K562 (cell line): ENCODE data around the gene ZSCAN22. TPM values are rescaled to one million over a fixed set of nuclear protein-coding genes. Genes with fewer than 3 reads are reported as not detected.
A peak's percentile ranks its signal among the peaks of the same experiment; 100 is the strongest.

Experiments used
- CSDE1 ChIP-seq, 2 experiments: fragments of 450-650 bp; IDR thresholded peaks; 2 replicates each; pipeline ENCODE4 v1.6.1; 2016; ENCODE audit warnings: mild to moderate bottlenecking in 1 of 2
- ESRRB ChIP-seq: fragments of 250-450 bp; sonication (Bioruptor Pico); IDR thresholded peaks from 2 replicates; pipeline ENCODE4 v1.5.0; 2020; ENCODE audit warnings: mild to moderate bottlenecking, moderate library complexity, borderline replicate concordance
- HNRNPLL ChIP-seq: fragments of 200-400 bp; formaldehyde crosslinking; IDR thresholded peaks from 2 replicates; pipeline ENCODE4 v1.6.1; 2017; ENCODE audit warnings: low read length, low read depth, mild to moderate bottlenecking; ENCODE audit not compliant: poor library complexity, severe bottlenecking
- KAT7 ChIP-seq: sonication (generic); formaldehyde crosslinking; IDR thresholded peaks from 2 replicates; pipeline ENCODE4 v1.8.0; 2022; ENCODE audit warnings: missing genetic modification reagents, mild to moderate bottlenecking, borderline replicate concordance
- MEF2D ChIP-seq: conservative IDR thresholded peaks from 2 replicates; pipeline ENCODE4 v1.6.1; 2016; ENCODE audit warnings: low read depth, missing genetic modification characterization, missing compliant biosample characterization
- NFE2 ChIP-seq: IDR thresholded peaks from 2 replicates; pipeline ENCODE4 v1.6.1; 2014; ENCODE audit warnings: antibody characterized with exemption, low read depth
- POLR3A ChIP-seq: IDR thresholded peaks from 2 replicates; pipeline ENCODE4 v1.6.1; 2011; ENCODE audit warnings: borderline replicate concordance, mild to moderate bottlenecking, moderate library complexity; ENCODE audit not compliant: insufficient read length, insufficient read depth; ENCODE audit errors: extremely low read depth
- ZNF41 ChIP-seq: fragments of 250-450 bp; sonication (Bioruptor Pico); conservative IDR thresholded peaks from 2 replicates; pipeline ENCODE4 v1.4.0; 2020; ENCODE audit warnings: mild to moderate bottlenecking
- polyA plus RNA-seq, 8 experiments: library from polyadenylated mRNA; depleted of rRNA in 4 of 8; stranded (reverse) in 5 of 8; unstranded in 3 of 8; fragments of >200 nt; fragmentation: Nextera tagmentation in 2 of 8; fragmentation: Illumina TruSeq in 1 of 8; extraction: Ambion mirVana in 2 of 8; extraction: Trizol in 1 of 8; gene quantifications; 2 replicates each; pipeline versions ENCODE4 v1.2.1 to v1.2.3, GENCODE V29; 2011 to 2014; ENCODE audit warnings: inconsistent platforms in 1 of 8, missing spikeins in 1 of 8
- total RNA-seq, 7 experiments: library from RNA; depleted of rRNA in 6 of 7; stranded (reverse); fragments of >200 nt in 6 of 7; fragmentation: Illumina TruSeq in 2 of 7; extraction: Trizol in 2 of 7; gene quantifications; 2 replicates each; pipeline versions ENCODE4 v1.2.1 to v1.2.3, GENCODE V29; 2011 to 2021; ENCODE audit warnings: low replicate concordance in 1 of 7
- TF ChIP-seq, protein P1 (sequence below): fragments of 250-450 bp; sonication (Bioruptor Pico); IDR thresholded peaks from 2 replicates; pipeline ENCODE4 v1.5.1; 2021; ENCODE audit warnings: mild to moderate bottlenecking
- TF ChIP-seq, protein P2 (sequence below): fragments of 250-450 bp; sonication (Bioruptor Pico); IDR thresholded peaks from 2 replicates; pipeline ENCODE4 v1.5.0; 2022; ENCODE audit warnings: mild to moderate bottlenecking
- TF ChIP-seq, protein P3 (sequence below): IDR thresholded peaks from 2 replicates; pipeline ENCODE4 v1.6.1; 2014; ENCODE audit warnings: antibody characterized with exemption
- TF ChIP-seq, protein P4 (sequence below), 2 experiments: fragments of 450-650 bp in 1 of 2; sonication (generic) in 1 of 2; formaldehyde crosslinking; conservative IDR thresholded peaks; 2 replicates each; pipeline versions ENCODE4 v1.4.0 to v1.8.1; 2020 to 2022; ENCODE audit warnings: mild to moderate bottlenecking in 1 of 2, missing genetic modification reagents in 1 of 2

The ZSCAN22 gene
- total and polyA plus RNA-seq, 9 of the 15 experiments (the other 6 are each of a cell fraction or from before 2014, with no cell fraction given) = 0.98 to 5.3 (median 3.0) TPM

DNA sequence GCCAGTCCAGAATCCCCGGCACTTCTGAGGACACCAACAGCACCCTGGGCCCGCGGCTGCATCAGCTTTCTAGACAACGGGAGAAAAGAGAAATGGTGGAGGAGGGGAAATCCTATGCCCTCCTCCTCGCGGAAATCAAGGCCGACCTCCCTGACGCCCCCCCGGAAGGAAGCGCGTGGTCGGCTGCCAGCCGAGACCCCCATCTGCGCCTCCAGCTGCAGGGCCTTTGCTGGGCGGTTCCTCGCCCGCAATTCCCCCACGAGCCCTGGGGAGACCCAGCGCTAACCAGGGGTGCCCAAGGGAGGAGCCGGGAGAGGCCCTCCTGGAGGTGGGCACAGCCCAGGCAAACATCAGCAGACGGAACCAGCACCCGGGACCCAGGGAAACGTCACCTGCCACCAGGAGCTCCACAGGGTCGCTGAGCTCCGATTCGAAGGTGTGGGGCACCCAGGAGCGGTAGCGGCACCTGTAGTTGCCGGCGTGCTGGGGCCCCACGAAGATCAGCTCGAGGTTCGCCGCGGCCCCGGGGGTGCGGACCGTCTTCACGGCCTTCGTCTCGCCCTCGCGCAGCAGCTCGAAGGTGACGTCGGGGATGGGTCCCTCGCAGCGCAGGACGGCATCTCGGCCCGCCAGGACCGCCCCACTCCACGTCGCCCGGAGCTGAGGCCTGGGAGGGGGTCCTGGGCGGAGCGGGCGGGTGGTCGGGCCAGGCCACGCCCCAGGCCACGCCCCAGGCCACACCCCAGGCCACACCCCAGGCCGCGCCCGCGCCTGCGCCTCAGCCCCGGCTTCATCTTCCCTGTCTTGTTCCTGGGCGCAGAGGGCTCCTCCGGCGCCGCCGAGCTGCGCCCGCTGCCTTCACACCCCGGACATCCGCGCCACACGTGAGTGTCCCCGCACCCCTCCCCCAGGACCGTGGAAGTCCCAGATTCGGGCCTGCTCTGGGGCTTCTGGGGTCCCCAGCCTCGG, 20.5 kb downstream of the ZSCAN22 start (continued):
- TF ChIP-seq, protein P1, sequence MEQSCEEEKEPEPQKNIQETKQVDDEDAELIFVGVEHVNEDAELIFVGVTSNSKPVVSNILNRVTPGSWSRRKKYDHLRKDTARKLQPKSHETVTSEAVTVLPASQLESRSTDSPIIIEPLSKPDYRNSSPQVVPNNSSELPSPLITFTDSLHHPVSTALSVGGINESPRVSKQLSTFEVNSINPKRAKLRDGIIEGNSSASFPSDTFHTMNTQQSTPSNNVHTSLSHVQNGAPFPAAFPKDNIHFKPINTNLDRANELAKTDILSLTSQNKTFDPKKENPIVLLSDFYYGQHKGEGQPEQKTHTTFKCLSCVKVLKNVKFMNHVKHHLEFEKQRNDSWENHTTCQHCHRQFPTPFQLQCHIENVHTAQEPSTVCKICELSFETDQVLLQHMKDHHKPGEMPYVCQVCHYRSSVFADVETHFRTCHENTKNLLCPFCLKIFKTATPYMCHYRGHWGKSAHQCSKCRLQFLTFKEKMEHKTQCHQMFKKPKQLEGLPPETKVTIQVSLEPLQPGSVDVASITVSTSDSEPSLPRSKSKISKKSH = no peak
- peak; percentile 19 for TF ChIP-seq HNRNPLL
- no peak for TF ChIP-seq CSDE1 (IDR thresholded peaks at IDR 0.05)
- no peak for TF ChIP-seq POLR3A
- no peak for TF ChIP-seq NFE2
- no peak for TF ChIP-seq ESRRB (CRISPR knock-in tag)
- TF ChIP-seq, protein P2, sequence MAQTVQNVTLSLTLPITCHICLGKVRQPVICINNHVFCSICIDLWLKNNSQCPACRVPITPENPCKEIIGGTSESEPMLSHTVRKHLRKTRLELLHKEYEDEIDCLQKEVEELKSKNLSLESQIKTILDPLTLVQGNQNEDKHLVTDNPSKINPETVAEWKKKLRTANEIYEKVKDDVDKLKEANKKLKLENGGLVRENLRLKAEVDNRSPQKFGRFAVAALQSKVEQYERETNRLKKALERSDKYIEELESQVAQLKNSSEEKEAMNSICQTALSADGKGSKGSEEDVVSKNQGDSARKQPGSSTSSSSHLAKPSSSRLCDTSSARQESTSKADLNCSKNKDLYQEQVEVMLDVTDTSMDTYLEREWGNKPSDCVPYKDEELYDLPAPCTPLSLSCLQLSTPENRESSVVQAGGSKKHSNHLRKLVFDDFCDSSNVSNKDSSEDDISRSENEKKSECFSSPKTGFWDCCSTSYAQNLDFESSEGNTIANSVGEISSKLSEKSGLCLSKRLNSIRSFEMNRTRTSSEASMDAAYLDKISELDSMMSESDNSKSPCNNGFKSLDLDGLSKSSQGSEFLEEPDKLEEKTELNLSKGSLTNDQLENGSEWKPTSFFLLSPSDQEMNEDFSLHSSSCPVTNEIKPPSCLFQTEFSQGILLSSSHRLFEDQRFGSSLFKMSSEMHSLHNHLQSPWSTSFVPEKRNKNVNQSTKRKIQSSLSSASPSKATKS (CRISPR knock-in tag) = no peak
- TF ChIP-seq KAT7 (CRISPR knock-in tag) = 0 out of 2 replicates have a peak, but pooled peaks have one; percentile 60
- TF ChIP-seq, protein P3, sequence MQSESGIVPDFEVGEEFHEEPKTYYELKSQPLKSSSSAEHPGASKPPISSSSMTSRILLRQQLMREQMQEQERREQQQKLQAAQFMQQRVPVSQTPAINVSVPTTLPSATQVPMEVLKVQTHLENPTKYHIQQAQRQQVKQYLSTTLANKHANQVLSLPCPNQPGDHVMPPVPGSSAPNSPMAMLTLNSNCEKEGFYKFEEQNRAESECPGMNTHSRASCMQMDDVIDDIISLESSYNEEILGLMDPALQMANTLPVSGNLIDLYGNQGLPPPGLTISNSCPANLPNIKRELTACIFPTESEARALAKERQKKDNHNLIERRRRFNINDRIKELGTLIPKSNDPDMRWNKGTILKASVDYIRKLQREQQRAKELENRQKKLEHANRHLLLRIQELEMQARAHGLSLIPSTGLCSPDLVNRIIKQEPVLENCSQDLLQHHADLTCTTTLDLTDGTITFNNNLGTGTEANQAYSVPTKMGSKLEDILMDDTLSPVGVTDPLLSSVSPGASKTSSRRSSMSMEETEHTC = no peak
- no peak for TF ChIP-seq MEF2D (tag)
- TF ChIP-seq, protein P4, sequence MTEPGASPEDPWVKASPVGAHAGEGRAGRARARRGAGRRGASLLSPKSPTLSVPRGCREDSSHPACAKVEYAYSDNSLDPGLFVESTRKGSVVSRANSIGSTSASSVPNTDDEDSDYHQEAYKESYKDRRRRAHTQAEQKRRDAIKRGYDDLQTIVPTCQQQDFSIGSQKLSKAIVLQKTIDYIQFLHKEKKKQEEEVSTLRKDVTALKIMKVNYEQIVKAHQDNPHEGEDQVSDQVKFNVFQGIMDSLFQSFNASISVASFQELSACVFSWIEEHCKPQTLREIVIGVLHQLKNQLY (CRISPR knock-in tag; conservative IDR thresholded peaks at IDR 0.05) = no peak
- TF ChIP-seq ZNF41 (CRISPR knock-in tag) = no peak
